Peyer's patch (tissue), 4 donors: Measurements from ENCODE around the gene SMAD6. TPM values are rescaled to one million over a fixed set of nuclear protein-coding genes. Genes with fewer than 3 reads are reported as not detected.
A peak's percentile ranks its signal among the peaks of the same experiment; 100 is the strongest.

ENCODE experiments used
- DNase-seq, 3 donors: peaks; one replicate each; pipeline ENCODE4 v3.0.0-alpha.2; 2017 to 2019
- H3K27ac ChIP-seq, 4 donors: fragments of 200-600 bp; sonication (generic); one replicate each; pipeline ENCODE4 v1.5.1; 2016 to 2019
- H3K27me3 ChIP-seq, 2 donors: fragments of 200-600 bp; sonication (generic); one replicate each; pipeline ENCODE4 v1.5.1; 2019
- H3K36me3 ChIP-seq, 3 donors: fragments of 200-600 bp; sonication (generic); one replicate each; pipeline ENCODE4 v1.5.1; 2016 to 2019
- H3K4me1 ChIP-seq, 4 donors: fragments of 200-600 bp; sonication (generic); one replicate each; pipeline ENCODE4 v1.5.1; 2016 to 2019
- H3K4me3 ChIP-seq, 4 donors: fragments of 200-600 bp; sonication (generic); 1 replicate in 3 of 4; 2 replicates in 1 of 4; pipeline ENCODE4 v1.5.1; 2016 to 2019; ENCODE audit warnings: mild to moderate bottlenecking in 1 of 4
- H3K9me3 ChIP-seq, 4 donors: fragments of 200-600 bp; sonication (generic); one replicate each; pipeline ENCODE4 v1.5.1; 2016 to 2019; ENCODE audit warnings: mild to moderate bottlenecking in 1 of 4
- CTCF ChIP-seq, 6 experiments: fragments of 450-650 bp in 4 of 6; fragments of 200-600 bp in 2 of 6; sonication (generic) in 1 of 6; IDR thresholded peaks; one replicate each; pipeline ENCODE4 v1.5.1; 2017 to 2019; ENCODE audit warnings: antibody characterized with exemption in 6 of 6, mild to moderate bottlenecking in 3 of 6, moderate library complexity in 1 of 6
- POLR2A ChIP-seq, 2 donors: fragments of 450-650 bp; IDR thresholded peaks; one replicate each; pipeline ENCODE4 v1.5.1; 2017; ENCODE audit warnings: antibody characterized with exemption in 2 of 2, mild to moderate bottlenecking in 2 of 2, moderate library complexity in 2 of 2
- total RNA-seq, 4 donors: library from RNA; depleted of rRNA; stranded (reverse); fragments of >200 nt; gene quantifications; one replicate each; pipeline ENCODE4 v1.1.0, GENCODE V29; 2016

SMAD6 gene
- total RNA-seq, 4 donors from 2014 or later: 11.0 to 34.9 (median 25.5) TPM

- DNase-seq: no peak
- TF ChIP-seq CTCF (IDR thresholded peaks at IDR 0.05) (no peak), POLR2A (IDR thresholded peaks at IDR 0.05) (no peak)
- Histone ChIP-seq H3K4me1 (peaks cover 0 to 8% (median 0%) of the 10 kb centered on the region in 4 donors), H3K4me3 (no peak overlapping the region), H3K9me3 (no peaks in the 10 kb centered on the region), H3K27me3 (no peaks in the 10 kb centered on the region), H3K27ac (no peak overlapping the region), H3K36me3 (no peaks in the 10 kb centered on the region)
These were observed 31.9 kb upstream of the SMAD6 start for GRCh38 chr15:66670175-66670574.

GRCh38 chr15:66670762-66671580 is 31.1 kb upstream of the SMAD6 start:
- TF ChIP-seq POLR2A (IDR thresholded peaks at IDR 0.05) (no peak), CTCF (IDR thresholded peaks at IDR 0.05) (no peak)
- no peaks in the 10 kb centered on the region for H3K9me3 ChIP-seq
- H3K4me1 ChIP-seq: peaks cover 0 to 8% (median 0%) of the 10 kb centered on the region in 4 donors
- H3K27me3 ChIP-seq: no peaks in the 10 kb centered on the region
- DNase-seq: peak in 2 of 3 donors; percentile 83 to 87
- H3K27ac ChIP-seq: peak overlapping the region in 2 of 4 donors; percentile 23 to 55
- H3K36me3 ChIP-seq: no peaks in the 10 kb centered on the region
- no peak overlapping the region for H3K4me3 ChIP-seq

DNA sequence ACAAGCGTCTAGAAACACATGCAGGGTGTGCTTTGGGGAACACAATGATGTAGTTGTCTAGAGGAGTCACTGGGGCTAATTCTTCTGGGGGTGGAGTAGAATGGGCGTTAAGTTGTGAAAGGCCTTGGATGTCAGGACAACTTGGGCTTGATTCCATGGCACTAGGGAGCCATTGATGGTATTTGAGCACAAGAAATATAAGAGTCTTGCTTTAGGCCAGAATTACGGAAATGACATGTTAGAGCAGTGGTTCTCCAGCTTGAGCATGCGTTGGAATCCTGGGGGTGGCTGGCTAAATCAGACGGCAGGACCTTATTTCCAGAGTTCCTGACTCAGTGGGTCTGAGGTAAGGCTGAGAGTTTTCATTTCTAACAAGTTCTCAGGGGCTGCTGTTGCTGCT is 29.2 kb upstream of the SMAD6 start:
- no peak overlapping the region for H3K27ac ChIP-seq
- no peaks in the 10 kb centered on the region for H3K27me3 ChIP-seq
- H3K4me1 ChIP-seq: peaks cover 0 to 8% (median 0%) of the 10 kb centered on the region in 4 donors
- no peak for TF ChIP-seq POLR2A (IDR thresholded peaks at IDR 0.05)
- no peak overlapping the region for H3K4me3 ChIP-seq
- H3K36me3 ChIP-seq: no peaks in the 10 kb centered on the region
- no peak for DNase-seq
- no peaks in the 10 kb centered on the region for H3K9me3 ChIP-seq

DNA sequence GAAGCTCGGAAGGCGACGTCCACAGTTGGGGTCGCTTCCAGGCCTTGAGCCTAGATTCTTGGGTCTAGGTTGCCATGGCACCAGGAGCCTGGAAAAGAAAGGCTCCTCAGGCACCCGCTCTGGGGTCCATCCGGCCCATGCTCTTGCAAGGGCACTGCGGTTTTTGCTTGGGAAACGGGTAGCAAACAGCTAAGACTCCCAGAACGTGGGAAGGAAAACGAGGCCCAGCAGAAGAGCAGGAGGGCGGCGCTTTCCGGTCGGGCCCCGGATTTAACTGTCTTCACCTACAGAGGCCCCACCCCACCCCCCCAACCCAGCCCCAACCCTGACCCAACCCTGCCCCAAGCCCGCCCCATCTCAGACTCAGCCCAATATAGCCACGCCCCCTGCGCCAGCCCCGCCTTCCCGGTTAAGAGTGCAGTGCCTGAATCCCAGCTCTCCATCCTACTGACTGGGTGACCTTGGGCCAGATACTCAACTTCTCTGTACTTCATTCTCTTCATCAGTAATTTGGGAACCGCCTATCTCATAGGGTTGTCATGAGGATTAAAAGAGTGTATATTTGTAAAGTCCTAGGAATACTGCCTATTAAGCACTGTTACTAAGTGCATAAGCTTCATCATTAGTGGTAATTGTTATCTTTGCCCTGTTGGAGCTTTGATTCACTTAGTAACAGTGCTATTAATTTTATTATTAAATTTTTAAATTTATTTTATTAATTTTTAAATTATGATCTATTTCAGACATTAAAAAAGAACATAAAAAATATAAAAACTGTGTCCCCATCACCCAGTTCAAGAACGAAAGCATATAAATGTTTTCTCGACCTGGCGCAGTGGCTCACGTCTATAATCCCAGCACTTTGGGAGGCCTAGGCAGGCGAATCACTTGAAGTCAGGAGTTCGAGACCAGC is 28.4 kb upstream of the SMAD6 start:
- TF ChIP-seq POLR2A (IDR thresholded peaks at IDR 0.05) (no peak), CTCF (IDR thresholded peaks at IDR 0.05) (no peak)
- H3K4me3 ChIP-seq: no peak overlapping the region
- H3K27ac ChIP-seq: no peak overlapping the region
- H3K36me3 ChIP-seq: no peaks in the 10 kb centered on the region
- no peaks in the 10 kb centered on the region for H3K9me3 ChIP-seq
- H3K4me1 ChIP-seq: peaks cover 0 to 8% (median 0%) of the 10 kb centered on the region in 4 donors
- peak; percentile 22 to 83 (median 79) for DNase-seq
- no peaks in the 10 kb centered on the region for H3K27me3 ChIP-seq

DNA sequence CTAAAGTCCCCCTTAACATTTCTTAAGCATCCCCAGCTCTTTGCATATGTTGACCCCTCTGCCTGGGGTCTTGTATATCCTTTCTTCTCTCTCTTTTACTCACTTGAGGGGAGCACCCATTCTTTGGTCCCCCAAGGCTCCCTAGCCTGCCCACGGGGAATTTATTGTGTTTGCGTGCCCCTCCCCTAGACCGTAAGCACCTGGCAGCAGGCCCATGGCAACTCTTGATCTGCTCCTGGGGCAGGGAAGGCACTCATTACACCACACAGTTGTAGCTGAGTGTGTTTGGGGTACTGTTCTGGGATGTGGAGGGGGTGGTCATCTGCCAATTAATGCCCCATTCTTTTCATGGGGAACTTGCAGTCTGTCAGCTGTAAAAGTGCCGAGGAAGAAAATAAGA is 27.3 kb upstream of the SMAD6 start:
- DNase-seq: no peak

More for the DNA sequence above, 27.3 kb upstream of the SMAD6 start:
- Histone ChIP-seq H3K4me3 (no peak overlapping the region), H3K36me3 (no peaks in the 10 kb centered on the region), H3K4me1 (peaks cover 0 to 8% (median 0%) of the 10 kb centered on the region in 4 donors), H3K27me3 (no peaks in the 10 kb centered on the region), H3K27ac (no peak overlapping the region), H3K9me3 (no peaks in the 10 kb centered on the region)
- TF ChIP-seq CTCF (IDR thresholded peaks at IDR 0.05): no peak
- TF ChIP-seq POLR2A (IDR thresholded peaks at IDR 0.05): no peak
